A549 treated with CpdA at 1 μM for 4 hours (cell line): Measurements from ENCODE around the gene NIF3L1. TPM values are rescaled to one million over a fixed set of nuclear protein-coding genes. Genes with fewer than 3 reads are reported as not detected.

Source experiments
- total RNA-seq: library from RNA; stranded (reverse); fragments of 200-300 nt; extraction: Qiagen RNA extraction; gene quantifications from 5 replicates; pipeline ENCODE4 v1.2.3, GENCODE V29; 2022; ENCODE audit warnings: low read depth

Gene NIF3L1
- 40.6 to 45.8 TPM (median 44.3 TPM) in 5 replicates for total RNA-seq

GRCh38 chr2:200888704-200889625 lies at the start of gene NIF3L1, which contains the start of gene PPIL3:
Gene NIF3L1, plus strand, starts transcription at chr2:200889371. Its CDS starts 2,573 bp downstream, at chr2:200891944.
Gene PPIL3, minus strand, starts transcription at chr2:200889077. Its CDS starts 1,462 bp downstream, at chr2:200887615.

DNA sequence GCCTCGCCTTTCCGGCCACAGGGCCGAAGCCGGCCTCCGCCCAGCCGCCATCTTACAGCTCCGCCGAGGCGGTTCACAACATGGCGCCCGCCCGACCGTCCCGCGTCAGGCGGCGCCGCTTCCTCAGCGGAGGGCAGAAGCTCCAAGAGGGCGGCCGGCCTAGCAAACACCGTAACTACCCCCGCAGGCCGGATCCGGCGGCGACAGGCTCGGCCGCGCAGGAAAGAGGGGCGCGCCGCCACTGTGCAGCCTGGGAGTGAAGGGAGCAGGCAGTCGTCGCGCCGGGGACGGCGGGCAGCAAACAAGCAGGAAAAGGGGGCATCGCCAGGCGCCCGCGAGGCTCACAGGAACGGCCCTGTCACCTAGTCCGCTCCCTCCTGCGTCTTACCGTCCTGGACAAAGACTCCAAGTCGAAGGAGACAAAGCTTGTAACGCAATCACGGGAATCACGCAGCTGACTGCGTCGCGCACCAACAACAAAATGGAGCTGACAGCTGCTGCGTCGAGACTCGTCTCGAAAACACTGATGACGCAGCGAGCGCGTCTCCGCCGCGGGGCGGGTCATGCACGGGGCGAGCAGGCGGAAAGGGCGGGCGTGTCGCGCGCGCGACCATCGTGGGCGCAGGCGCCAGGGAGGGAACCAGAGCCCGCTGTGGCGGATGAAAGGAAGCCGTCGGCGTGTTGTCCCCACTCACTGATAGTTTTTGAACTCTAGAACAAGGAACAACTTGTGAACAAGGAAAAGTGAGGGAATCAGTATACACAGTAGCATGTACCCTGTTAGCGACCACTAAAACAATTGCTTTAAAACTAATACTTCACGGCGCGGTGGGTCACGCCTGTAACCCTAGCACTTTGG lies 24.8 kb upstream of the NIF3L1 start, which contains the start of gene CLK1:
Gene CLK1, minus strand, starts transcription at position 483 of the 859 bp plus-strand sequence. CDS start 2,796 bp downstream, outside the sequence.

Other genes starting within 250 kb of the NIF3L1 start
- gene BZW1, start 77.5 kb upstream of the NIF3L1 start, total RNA-seq: 345 to 728 TPM (median 398 TPM) in 5 replicates
- 36.0 to 52.1 TPM (median 41.7 TPM) in 5 replicates for gene CLK1, start 24.7 kb upstream of the NIF3L1 start, total RNA-seq
- gene PPIL3, start 294 bp upstream of the NIF3L1 start, total RNA-seq: 23.4 to 32.4 TPM (median 26.2 TPM) in 5 replicates
- 14.2 to 16.2 TPM (median 14.8 TPM) in 5 replicates for gene ORC2, start 74.3 kb downstream of the NIF3L1 start, total RNA-seq
- gene HYCC2, start 182.3 kb downstream of the NIF3L1 start, total RNA-seq: 3.1 to 4.6 TPM (median 3.7 TPM) in 5 replicates
- gene NDUFB3, start 182.6 kb downstream of the NIF3L1 start, total RNA-seq: 123 to 175 TPM (median 138 TPM) in 5 replicates
- 60.3 to 87.2 TPM (median 73.2 TPM) in 5 replicates for gene CFLAR, start 226.8 kb downstream of the NIF3L1 start, total RNA-seq